OCI-LY1 (cell line): ENCODE data around the gene OVOL3.

Experiments
- EZH2 ChIP-seq: fragments of 200-600 bp; sonication (generic), shearing (Covaris generic); IDR thresholded peaks from 2 replicates; pipeline ENCODE4 v1.8.0; 2017; ENCODE audit warnings: borderline replicate concordance, mixed run types, mild to moderate bottlenecking, antibody characterized with exemption, low read length, moderate library complexity, mixed read lengths
- TF ChIP-seq, protein P1 (sequence below): fragments of 200-600 bp; sonication (generic), shearing (Covaris generic); IDR thresholded peaks from 2 replicates; pipeline ENCODE4 v1.5.1; 2017; ENCODE audit warnings: mild to moderate bottlenecking, antibody characterized with exemption, low read length, moderate library complexity, mixed read lengths

DNA sequence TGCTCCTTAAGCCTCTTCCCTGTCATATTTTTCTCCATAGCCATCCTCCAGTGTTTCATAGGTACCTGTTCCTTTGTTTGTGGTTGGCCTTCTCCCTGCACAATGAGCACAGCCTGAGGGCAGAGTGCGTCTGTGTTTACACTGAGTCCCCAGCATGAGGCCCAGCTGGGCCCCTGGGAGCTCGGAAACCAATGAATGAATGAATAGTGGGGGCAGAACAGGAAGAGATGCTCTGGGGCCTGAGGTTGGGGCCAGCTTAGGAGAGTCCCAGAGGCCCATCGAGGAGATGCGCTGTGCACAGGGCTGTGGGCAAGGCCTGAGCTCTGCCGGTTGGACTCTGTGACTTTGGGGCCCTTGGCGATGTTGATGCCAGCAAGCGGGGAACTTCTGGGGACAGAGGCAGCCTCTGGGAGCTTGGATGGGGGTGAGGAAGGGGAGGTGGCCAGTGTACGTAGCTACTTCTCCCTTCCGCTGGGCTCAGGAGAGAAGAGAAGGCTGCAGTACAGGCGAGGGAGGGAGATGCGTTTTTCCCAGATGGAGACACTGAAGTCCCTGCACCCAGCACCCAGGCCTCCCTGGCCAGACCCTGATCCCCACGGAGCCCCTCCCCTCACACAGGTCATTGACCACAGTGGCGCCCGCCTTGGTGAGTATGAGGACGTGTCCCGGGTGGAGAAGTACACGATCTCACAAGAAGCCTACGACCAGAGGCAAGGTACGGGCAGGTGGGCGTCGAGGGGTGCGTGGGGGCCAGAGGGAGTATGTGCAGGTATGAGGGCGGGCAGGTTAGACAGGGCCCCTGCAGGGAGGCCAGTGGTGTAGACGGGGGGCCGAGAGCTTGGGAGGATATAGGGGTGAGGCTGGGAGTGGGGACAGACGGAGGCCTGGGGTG is 9.4 kb downstream of the OVOL3 start:
- TF ChIP-seq, protein P1, sequence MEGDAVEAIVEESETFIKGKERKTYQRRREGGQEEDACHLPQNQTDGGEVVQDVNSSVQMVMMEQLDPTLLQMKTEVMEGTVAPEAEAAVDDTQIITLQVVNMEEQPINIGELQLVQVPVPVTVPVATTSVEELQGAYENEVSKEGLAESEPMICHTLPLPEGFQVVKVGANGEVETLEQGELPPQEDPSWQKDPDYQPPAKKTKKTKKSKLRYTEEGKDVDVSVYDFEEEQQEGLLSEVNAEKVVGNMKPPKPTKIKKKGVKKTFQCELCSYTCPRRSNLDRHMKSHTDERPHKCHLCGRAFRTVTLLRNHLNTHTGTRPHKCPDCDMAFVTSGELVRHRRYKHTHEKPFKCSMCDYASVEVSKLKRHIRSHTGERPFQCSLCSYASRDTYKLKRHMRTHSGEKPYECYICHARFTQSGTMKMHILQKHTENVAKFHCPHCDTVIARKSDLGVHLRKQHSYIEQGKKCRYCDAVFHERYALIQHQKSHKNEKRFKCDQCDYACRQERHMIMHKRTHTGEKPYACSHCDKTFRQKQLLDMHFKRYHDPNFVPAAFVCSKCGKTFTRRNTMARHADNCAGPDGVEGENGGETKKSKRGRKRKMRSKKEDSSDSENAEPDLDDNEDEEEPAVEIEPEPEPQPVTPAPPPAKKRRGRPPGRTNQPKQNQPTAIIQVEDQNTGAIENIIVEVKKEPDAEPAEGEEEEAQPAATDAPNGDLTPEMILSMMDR = no peak
- no peak for TF ChIP-seq EZH2
